ENCODE measurements around the gene SLC39A2. TPM values are rescaled to one million over a fixed set of nuclear protein-coding genes. Genes with fewer than 3 reads are reported as not detected.

SLC39A2 gene
- total RNA-seq, 1 experiment from 2014 or later = not detected

DNA sequence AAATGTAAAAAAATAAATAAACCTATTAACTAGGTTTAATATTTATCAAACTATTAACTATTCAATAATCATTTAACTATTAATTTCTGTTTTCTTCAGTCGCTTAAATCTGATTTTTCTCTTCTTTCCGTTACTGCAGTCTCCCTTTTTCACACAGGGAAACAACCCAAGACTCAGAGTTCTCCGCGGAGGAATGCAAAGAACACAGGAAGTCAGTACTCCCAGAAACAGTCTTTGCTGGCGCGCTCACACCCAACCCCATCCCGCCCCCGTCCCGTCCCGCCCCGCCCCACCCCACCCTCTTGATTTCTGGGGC is 9.7 kb upstream of the SLC39A2 start:
- ChIA-PET POLR2A (interaction anchor here (1.2 kb wide), 1 partner anchor 17 kb away, joined by 3 read pairs; no protein-coding TSS in a partner anchor), CTCF (interaction anchor here (0.6 to 1.6 kb wide), 3 partner anchors 14 to 25 kb away, joined by 3 to 6 read pairs (median 5); no protein-coding TSS in a partner anchor), RAD21 (ENCODE audit: low non-redundant PET in 1 of 2, low total read pairs in 2 of 2, uncharacterized antibody in 2 of 2, unreplicated experiment in 2 of 2) (no interaction called here)
- Histone ChIP-seq H3K79me2 (ENCODE audit: insufficient read depth, low read length) (peaks cover 32% of the 10 kb centered on the region), H3K9ac (ENCODE audit: low read length) (peak overlapping the region; percentile 36; the same call in 1 of the 2 replicates), H3K4me1 (ENCODE audit: control insufficient read depth in 1 of 2, insufficient read depth in 2 of 2, low read length in 2 of 2) (peaks cover 15 to 32% of the 10 kb centered on the region in 2 experiments), H3K9me2 (ENCODE audit: insufficient read depth) (no peaks in the 10 kb centered on the region), H2AFZ (ENCODE audit: low read depth, low read length, poor library complexity, severe bottlenecking) (no peak overlapping the region), H3K4me3 (replicated peaks in 1 of 2; ENCODE audit: low read depth in 1 of 2, low read length in 2 of 2) (peak overlapping the region; percentile 43 to 69), H3K27ac (ENCODE audit: low read depth, low read length) (peak overlapping the region; percentile 85), H3K36me3 (ENCODE audit: control insufficient read depth in 1 of 2, insufficient read depth in 2 of 2, low read length in 2 of 2) (peaks cover 21 to 23% of the 10 kb centered on the region in 2 experiments; a peak in 3 of 4 replicates), H3K9me3 (ENCODE audit: control insufficient read depth in 1 of 2, insufficient read depth in 1 of 2, low read depth in 1 of 2, low read length in 2 of 2) (no peaks in the 10 kb centered on the region), H4K20me1 (ENCODE audit: insufficient read depth) (no peaks in the 10 kb centered on the region), H3K4me2 (ENCODE audit: low read length) (peak overlapping the region; percentile 80), H3K27me3 (ENCODE audit: insufficient read depth, low read length) (no peaks in the 10 kb centered on the region)
- TF ChIP-seq EGR1 (IDR thresholded peaks at IDR 0.05; ENCODE audit: low read depth) = no peak
- peak; percentile 53 for TF ChIP-seq POLR2AphosphoS5 (IDR thresholded peaks at IDR 0.05; ENCODE audit: low read depth, low read length)
- intact Hi-C loops (cut with micrococcal nuclease) = loop anchor here (5.0 kb wide), 1 partner anchor 307 kb away; the partner anchor contains the start of gene RNASE4
- no peak for ATAC-seq
- no peak for DNase-seq (ENCODE audit: low read depth, low spot score)
- no TSS peak for BruUV-seq (replicated peaks)

DNA sequence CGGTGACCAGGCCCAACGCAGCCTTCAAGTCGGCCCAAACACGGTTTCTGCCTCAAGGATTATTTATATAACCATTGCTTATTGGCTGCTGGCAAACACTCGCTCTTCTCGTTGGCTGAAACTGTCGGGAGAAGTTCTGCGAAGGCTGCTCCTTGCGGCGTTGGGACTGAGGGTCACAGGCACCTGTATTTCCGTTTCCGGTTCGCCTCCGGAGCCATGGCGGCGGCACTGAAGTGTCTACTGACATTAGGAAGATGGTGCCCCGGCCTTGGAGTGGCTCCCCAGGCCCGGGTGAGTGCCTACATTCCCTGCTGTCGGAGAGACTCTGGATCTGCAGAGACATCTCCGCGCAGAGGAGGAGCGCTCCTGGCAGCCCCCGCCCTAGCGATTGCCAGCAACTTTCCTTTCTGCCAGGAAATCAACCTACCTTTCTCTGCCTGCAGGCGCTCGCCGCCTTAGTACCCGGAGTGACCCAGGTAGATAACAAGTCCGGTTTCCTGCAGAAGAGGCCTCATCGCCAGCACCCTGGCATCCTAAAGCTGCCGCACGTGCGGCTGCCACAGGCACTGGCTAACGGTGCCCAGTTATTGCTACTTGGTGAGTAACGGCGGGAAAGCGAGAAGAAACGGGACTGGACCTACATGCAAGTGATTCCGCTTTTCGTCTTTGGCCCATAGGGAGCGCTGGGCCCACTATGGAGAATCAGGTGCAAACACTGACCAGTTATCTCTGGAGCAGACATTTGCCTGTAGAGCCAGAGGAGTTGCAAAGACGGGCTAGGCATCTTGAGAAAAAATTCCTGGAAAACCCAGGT is 9.1 kb upstream of the SLC39A2 start, which contains the start of gene METTL17:
Gene METTL17 (plus strand): TSS at position 194 of the 814 bp plus-strand sequence. CDS start 23 bp downstream, at position 217.
- intact Hi-C loops (cut with micrococcal nuclease) = loop anchor here (5.0 kb wide), 1 partner anchor 308 kb away; the partner anchor contains the start of gene RNASE4
- no peaks in the 10 kb centered on the region for H3K9me2 ChIP-seq (ENCODE audit: insufficient read depth)
- DNase-seq (ENCODE audit: low read depth, low spot score) (peak; percentile 93), ATAC-seq (peak; percentile 90)
- no peaks in the 10 kb centered on the region for H4K20me1 ChIP-seq (ENCODE audit: insufficient read depth)
- peak within 1 kb of the TSS; percentile 76 for H3K9ac ChIP-seq (ENCODE audit: low read length)
- peak within 1 kb of the TSS; percentile 85 for H3K27ac ChIP-seq (ENCODE audit: low read depth, low read length)
- ChIA-PET CTCF (interaction anchor here (1.4 to 1.6 kb wide), 2 partner anchors 19 to 25 kb away, joined by 5 to 6 read pairs; no protein-coding TSS in a partner anchor), RAD21 (ENCODE audit: low non-redundant PET in 1 of 2, low total read pairs in 2 of 2, uncharacterized antibody in 2 of 2, unreplicated experiment in 2 of 2) (no interaction called here), POLR2A (no interaction called here)
- H2AFZ ChIP-seq (ENCODE audit: low read depth, low read length, poor library complexity, severe bottlenecking) = no peak within 1 kb of the TSS
- H3K36me3 ChIP-seq (ENCODE audit: control insufficient read depth in 1 of 2, insufficient read depth in 2 of 2, low read length in 2 of 2) = peaks cover 27 to 28% of the 10 kb centered on the region in 2 experiments; a peak in 3 of 4 replicates
- peak within 1 kb of the TSS; percentile 69 to 87 for H3K4me3 ChIP-seq (replicated peaks in 1 of 2; ENCODE audit: low read depth in 1 of 2, low read length in 2 of 2)
- peaks cover 32% of the 10 kb centered on the region for H3K79me2 ChIP-seq (ENCODE audit: insufficient read depth, low read length)
- BruUV-seq (replicated peaks) = TSS peak; percentile 75
- peak within 1 kb of the TSS; percentile 80 for H3K4me2 ChIP-seq (ENCODE audit: low read length)
- H3K4me1 ChIP-seq (ENCODE audit: control insufficient read depth in 1 of 2, insufficient read depth in 2 of 2, low read length in 2 of 2) = peaks cover 15 to 32% of the 10 kb centered on the region in 2 experiments
- no peaks in the 10 kb centered on the region for H3K27me3 ChIP-seq (ENCODE audit: insufficient read depth, low read length)
- H3K9me3 ChIP-seq (ENCODE audit: control insufficient read depth in 1 of 2, insufficient read depth in 1 of 2, low read depth in 1 of 2, low read length in 2 of 2) = no peaks in the 10 kb centered on the region
- TF ChIP-seq POLR2AphosphoS5 (IDR thresholded peaks at IDR 0.05; ENCODE audit: low read depth, low read length) (peak; percentile 58; the same call in 1 of the 2 replicates), SIN3A (IDR thresholded peaks at IDR 0.05; ENCODE audit: low read depth) (no peak; the same call in 1 of the 2 replicates), POLR2A (IDR thresholded peaks at IDR 0.05; ENCODE audit: borderline replicate concordance, extremely low read depth, insufficient read depth, insufficient read length) (peak; percentile 44), TCF7L2 (IDR thresholded peaks at IDR 0.05; ENCODE audit: borderline replicate concordance, extremely low read depth, insufficient read depth, insufficient read length) (peak; percentile 65), RAD21 (IDR thresholded peaks at IDR 0.05; ENCODE audit: low read depth) (no peak), YY1 (IDR thresholded peaks at IDR 0.05; ENCODE audit: extremely low read depth, insufficient replicate concordance, low read depth, low read length) (peak; percentile 91), ELF1 (IDR thresholded peaks at IDR 0.05; ENCODE audit: borderline replicate concordance, low read depth) (0 out of 2 replicates have a peak, but pooled peaks have one; percentile 5), CBX3 (IDR thresholded peaks at IDR 0.05; ENCODE audit: low read depth) (0 out of 2 replicates have a peak, but pooled peaks have one; percentile 29), ZFX (IDR thresholded peaks at IDR 0.05) (peak; percentile 74), EZH2 (IDR thresholded peaks at IDR 0.05) (no peak)
- TF ChIP-seq, protein P1, sequence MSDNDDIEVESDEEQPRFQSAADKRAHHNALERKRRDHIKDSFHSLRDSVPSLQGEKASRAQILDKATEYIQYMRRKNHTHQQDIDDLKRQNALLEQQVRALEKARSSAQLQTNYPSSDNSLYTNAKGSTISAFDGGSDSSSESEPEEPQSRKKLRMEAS (IDR thresholded peaks at IDR 0.05) = 0 out of 2 replicates have a peak, but pooled peaks have one; percentile 55
- TF ChIP-seq, protein P2, sequence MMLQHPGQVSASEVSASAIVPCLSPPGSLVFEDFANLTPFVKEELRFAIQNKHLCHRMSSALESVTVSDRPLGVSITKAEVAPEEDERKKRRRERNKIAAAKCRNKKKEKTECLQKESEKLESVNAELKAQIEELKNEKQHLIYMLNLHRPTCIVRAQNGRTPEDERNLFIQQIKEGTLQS (IDR thresholded peaks at IDR 0.05) = no peak
- TF ChIP-seq, protein P3, sequence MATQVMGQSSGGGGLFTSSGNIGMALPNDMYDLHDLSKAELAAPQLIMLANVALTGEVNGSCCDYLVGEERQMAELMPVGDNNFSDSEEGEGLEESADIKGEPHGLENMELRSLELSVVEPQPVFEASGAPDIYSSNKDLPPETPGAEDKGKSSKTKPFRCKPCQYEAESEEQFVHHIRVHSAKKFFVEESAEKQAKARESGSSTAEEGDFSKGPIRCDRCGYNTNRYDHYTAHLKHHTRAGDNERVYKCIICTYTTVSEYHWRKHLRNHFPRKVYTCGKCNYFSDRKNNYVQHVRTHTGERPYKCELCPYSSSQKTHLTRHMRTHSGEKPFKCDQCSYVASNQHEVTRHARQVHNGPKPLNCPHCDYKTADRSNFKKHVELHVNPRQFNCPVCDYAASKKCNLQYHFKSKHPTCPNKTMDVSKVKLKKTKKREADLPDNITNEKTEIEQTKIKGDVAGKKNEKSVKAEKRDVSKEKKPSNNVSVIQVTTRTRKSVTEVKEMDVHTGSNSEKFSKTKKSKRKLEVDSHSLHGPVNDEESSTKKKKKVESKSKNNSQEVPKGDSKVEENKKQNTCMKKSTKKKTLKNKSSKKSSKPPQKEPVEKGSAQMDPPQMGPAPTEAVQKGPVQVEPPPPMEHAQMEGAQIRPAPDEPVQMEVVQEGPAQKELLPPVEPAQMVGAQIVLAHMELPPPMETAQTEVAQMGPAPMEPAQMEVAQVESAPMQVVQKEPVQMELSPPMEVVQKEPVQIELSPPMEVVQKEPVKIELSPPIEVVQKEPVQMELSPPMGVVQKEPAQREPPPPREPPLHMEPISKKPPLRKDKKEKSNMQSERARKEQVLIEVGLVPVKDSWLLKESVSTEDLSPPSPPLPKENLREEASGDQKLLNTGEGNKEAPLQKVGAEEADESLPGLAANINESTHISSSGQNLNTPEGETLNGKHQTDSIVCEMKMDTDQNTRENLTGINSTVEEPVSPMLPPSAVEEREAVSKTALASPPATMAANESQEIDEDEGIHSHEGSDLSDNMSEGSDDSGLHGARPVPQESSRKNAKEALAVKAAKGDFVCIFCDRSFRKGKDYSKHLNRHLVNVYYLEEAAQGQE (IDR thresholded peaks at IDR 0.05; ENCODE audit: low read depth) = no peak
